Islet precursor cell (in vitro differentiated cells): ENCODE results near the gene PIKFYVE.

Experiments used
- DNase-seq: peaks from one replicate; pipeline ENCODE4 v3.0.0-alpha.2; 2018

The PIKFYVE gene

DNA sequence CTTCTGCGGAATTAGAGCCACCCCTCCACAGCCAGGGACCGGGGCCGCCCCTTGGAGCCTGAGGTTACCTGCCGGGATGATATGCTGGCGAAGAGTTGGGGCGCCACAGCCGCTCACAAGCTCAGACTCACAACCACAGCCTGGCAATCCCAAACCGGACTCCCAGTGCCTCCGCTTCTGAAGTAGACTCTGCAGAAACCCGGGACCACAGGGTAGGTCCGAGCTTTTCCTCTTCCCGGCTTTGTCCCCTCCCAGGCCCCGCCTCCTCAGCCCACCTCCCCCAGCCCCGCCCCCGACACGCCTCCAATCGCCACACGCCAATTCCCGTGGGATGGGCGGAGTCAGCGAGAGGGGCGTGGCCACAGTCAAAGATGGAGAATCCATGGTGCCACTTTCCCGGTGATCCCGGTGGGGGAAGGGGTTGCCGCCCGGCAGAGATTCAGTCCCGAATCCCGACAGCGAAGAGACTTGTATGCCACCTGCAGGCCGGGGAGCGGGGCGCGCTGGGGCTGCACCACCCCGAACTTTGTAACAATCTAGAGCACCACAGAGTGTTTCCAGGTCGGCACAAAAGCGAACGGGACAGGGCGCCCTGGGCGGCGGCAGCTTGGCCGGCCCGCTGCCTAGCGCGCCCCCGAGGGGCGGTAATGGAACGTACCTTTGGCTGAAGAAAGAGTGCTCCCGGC, 11.0 kb upstream of the PIKFYVE start, which contains the start of gene IDH1:
IDH1 (minus strand) TSS at position 201 of the 686 bp plus-strand sequence. CDS start 3,520 bp downstream, outside the sequence.
- peak; percentile 98 for DNase-seq

DNA sequence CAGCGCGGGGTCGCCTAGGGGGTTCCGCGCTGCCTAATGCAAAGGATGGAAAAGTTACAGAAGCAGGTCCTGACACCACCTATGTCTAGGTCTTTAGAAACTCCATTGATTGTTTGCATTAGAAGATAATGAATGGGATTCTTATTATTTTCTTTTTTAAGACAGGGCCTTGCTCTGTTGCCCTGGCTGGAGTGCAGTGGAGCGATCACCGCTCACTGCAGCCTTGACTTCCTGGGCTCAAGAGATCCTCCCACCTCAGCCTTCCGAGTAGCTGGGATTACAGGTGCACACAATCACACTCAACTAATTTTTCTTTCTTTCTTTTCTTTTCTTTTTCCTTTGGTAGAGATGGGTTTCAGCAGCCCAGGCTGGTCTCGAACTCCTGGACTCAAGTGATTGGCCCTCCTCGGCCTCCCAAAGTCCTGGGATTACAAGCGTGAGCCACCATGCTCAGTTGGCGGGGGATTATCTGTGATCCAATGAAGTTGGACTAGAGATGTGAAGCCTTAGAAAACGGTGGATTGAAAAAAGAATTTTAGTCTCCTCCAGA, 10.4 kb upstream of the PIKFYVE start:
- DNase-seq: no peak

DNA sequence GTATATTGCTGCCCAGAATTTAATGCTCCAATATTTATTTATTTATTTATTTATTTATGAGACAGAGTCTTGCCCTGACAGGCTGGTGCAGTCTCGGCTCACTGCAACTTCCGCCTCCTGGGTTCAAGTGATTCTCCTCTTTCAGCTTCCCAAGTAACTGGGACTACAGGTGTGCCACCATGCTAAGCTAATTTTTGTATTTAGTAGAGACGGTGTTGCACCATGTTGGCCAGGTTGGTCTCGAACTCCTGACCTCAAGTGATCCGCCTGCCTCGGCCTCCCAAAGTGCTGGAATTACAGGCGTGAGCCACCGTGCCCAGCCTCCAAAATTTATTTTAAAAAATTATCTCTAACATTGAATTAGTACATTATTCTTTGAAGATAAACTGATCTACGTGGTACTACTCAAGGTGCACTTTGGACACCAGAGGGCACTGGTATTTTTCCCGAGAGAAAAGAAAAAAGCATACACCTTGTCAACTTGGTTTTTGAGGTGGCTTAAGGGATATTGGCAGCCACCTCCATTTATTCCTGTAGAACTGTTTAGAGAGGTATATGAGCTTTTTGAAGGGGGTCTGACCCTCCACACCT, 9.8 kb upstream of the PIKFYVE start:
- DNase-seq: no peak

DNA sequence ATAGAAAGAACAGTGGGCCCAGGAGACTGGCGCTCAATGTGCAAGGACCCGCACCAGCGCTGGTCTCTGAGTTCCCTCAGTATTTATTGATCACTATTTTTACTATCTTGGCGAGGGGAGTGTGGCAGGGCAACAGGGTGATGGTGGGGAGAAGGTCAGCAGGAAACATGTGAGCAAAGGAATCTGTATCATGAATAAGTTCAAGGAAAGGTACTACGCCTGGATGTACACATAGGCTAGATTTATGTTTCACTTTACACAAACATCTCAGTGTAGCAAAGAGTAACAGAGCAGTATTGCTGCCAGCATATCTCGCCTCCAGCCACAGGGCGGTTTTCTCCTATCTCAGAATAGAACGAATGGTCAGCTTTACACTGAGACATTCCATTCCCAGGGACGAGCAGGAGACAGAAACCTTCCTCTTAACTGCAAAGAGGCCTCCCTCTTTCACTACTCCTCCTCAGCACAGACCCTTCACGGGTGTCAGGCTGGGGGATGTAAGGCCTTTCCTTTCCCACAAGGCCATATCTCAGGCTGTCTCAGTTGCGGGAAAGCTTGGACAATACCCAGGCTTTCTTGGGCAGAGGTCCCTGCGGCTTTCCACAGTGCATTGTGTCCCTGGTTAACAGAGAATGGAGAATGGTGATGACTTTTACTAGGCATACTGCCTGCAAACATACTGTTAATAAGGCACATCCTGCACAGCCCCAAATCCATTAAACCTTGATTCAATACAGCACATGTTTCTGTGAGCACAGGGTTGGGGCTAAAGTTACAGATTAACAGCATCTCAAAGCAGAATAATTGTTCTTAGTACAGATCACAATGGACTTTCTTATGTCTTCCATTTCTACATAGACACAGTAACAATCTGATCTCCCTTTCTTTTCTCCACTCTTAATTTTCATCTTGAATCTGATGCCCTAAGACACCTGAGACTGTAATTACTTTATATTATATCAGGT, 8.9 kb upstream of the PIKFYVE start:
- DNase-seq: peak; percentile 62

DNA sequence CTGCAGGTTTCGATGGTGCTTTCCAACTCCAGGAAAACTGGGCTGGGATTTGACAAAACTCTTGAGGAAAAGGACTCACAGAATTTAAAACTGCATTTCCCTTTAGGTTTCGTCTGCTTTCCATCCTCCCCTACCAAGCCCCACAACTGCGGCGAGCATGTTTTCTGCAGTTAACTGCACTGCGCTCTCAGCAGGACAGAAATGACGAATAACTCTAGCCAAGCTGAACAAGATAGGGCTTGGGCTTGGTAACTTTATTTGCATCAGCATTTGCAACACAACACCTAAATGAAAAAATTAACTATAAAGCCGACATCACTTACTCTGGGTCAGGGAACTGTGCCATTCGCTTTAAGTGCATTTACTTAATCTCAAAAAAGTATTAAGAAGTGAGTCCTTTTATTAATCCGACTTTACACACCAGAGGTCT, 669 bp upstream of the PIKFYVE start:
- DNase-seq: peak; percentile 55

DNA sequence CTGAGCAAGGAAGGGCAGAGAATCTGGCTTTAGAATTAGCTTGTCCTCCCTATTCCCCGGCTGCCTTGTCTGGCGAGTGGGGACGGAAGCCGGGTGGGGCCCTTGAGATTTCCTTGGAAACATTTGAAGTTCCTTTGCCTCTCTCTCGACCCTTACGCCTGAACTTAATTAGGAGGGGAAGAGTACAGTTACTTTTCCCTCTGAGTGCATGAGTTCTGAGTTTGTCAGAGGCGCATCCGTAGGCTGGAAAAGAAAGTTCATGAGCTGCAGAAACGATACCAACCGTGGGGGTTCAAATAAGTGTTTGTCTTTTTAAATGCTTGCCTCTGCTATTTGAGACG, 468 bp downstream of the PIKFYVE start:
- no peak for DNase-seq

DNA sequence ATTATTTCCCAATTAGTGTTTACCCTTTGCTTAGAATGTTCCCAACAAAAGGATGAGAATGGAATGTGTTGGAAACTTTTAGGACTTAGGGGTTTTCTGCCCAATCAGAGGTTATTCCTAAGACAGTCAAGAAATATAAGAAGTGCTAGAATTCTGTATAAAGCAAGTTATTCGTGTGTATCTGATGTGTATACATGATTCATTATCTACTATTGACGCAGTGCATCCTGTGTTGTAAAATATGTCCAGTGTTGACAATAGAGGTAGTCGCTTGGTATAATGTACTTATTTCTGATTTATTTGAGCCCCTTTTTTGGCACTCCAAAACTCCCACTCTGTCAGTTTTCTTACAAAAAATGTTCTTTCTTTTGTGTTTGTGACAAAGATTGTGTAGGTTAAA, 881 bp downstream of the PIKFYVE start:
- no peak for DNase-seq

DNA sequence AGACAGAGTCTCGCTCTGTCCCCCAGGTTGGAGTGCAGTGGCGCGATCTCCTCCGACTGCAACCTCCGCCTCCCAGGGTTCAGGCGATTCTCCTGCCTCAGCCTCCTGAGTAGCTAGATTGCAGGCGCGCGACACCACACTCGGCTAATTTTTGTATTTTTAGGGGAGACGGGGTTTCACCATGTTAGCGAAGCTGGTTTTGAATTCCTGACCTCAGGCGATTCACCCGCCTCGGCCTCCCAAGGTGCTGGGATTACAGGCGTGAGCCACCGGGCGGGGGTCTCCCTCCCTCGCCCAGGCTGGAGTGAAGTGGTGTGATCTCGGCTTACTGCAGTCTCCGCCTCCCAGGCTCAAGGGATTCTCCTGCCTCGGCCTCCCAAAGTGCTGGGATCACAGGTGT, 1.5 kb downstream of the PIKFYVE start:
- DNase-seq: peak; percentile 83

DNA sequence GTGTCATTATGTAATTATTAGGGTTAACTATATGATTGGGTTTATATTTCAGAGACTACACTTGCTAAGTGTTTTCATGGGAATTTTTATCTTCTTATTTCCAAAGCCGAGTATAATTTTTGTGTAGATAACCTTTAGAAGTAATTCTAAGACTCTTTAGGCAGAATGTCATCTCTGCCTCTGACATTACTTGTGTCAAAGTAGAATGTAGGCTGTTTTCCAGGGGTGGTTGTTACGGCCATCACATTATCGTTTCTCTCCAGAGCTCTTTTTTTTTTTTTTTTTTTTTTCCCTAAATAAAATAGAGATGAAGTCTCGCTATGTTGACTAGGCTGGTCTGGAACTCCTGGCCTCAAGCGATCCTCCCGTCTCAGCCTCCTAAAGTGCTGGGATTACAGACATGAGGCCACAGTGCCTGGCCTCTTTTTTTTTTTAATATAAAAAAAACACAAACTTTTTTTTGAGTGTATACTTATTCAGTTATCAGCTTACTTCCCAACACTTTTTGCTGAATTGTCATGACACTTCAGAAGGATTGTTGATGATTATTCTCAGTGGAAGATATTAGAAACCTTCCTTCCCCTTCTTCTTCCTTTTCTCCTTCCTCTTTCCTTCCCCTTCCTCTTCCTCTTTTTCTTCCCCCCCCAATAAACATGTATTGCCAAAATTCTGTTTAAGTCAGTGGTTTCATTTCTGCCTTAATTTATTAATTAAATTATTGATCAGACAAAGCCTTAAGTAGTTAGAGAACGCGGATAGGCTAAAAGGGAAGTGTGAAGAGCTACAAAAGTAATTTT, 2.3 kb downstream of the PIKFYVE start:
- no peak for DNase-seq

DNA sequence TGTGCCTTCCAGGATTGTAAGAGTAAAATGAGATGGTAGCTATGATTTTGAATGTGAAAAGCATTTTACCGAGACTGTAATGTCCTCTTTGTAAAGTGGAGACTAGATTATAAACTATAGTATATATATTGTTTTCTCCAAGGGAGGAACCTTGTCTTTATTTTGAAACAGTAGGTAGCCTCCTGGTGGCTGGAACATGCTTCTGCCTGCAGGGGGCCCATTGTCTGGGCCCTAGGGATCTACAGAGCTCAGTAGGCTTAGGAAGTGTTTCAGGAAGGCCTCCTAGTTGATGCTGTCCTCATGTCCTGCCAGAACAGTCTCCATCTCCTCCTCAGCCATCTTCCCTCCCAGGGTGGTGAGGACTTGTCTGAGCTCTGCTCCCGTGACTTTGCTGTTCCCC, 3.0 kb downstream of the PIKFYVE start:
- DNase-seq: no peak

DNA sequence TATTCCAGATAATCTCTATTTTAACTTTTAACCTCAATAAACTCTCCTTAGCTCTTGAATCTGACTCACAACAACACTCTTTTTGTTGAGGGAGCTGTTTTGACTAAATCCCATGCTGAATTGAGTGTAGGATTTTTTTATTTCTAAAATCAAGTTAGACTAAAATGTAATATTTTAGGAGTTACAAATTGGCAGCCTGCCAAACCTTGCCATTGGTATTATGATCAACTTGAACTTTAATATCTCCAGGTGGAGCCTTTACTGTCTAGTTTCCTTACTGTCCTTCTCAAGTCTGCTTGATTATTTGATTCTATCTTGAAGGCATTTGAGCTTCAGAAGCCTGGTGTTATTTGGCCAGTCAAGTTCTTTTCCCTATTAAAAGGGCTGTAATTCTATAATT, 8.7 kb downstream of the PIKFYVE start:
- DNase-seq: no peak

DNA sequence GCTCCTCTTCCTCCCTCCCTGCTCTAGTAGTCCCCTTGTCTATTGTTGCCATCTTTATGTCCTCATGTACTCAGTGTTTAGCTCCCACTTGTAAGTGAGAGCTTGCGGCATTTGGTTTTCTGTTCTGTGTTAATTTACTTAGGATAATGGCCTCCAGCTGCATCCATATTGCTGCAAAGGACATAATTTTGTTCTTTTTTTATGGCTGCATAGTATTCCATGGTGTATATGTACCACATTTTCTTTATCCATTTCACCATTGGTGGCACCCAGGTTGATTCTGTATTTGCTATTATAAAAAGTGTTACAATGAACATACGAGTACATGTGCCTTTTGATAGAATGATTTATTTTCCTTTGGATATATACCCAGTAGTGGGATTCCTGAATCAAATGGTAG, 12.5 kb downstream of the PIKFYVE start:
- no peak for DNase-seq

DNA sequence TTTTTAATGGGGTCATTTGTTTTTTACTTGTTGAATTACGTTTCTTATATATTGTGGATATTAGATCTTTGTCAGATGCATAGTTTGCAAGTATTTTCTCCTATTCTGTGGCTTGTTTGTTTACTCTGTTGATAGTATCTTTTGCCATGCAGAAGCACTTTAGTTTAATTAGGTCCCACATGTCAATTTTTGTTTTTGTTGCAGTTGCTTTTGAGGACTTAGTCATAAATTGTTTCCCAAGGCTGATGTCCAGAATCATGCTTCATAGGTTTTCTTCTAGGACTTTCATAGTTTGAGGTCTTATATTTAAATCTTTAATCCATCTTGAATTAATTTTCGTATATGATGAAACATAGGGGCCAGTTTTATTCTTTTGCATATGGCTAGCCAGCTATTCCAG, 13.2 kb downstream of the PIKFYVE start:
- no peak for DNase-seq

DNA sequence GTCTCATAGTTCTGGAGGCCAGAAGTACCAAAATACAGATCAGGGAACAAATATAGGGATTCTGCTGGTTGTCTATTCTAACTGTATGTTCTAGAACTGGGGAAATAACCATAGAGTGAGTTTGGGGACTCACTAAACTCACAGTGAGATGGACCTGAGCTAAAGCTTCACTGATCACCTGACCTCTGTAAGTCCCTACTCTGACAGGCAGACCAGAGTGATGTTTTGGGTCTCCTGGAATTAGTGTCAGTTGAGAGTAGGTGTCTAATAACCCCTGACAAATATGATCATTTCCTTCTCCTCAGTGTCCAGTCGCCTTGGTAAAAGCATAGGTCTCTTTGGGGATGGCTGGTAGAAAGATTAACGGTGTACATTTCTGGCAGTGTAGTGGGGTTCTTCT, 14.2 kb downstream of the PIKFYVE start:
- no peak for DNase-seq

DNA sequence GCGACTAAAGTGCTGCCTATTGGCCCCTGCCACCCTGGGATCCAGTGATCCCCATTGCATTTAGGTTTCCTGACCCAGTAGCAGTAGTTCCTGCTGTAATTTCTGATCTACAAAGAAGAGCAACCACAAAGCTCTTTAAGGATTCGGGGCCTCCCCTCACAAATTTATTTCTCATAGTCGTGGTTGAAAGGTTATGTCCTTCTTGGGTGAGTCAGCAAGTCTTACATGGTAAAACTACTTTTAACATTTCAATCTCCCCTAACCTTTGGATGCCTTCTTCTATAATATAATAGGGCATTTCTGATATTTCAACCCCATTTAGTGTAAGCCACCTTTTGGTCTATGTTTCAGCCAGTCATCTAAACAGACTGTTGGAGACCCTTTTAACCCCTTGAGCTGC, 14.9 kb downstream of the PIKFYVE start:
- no peak for DNase-seq

DNA sequence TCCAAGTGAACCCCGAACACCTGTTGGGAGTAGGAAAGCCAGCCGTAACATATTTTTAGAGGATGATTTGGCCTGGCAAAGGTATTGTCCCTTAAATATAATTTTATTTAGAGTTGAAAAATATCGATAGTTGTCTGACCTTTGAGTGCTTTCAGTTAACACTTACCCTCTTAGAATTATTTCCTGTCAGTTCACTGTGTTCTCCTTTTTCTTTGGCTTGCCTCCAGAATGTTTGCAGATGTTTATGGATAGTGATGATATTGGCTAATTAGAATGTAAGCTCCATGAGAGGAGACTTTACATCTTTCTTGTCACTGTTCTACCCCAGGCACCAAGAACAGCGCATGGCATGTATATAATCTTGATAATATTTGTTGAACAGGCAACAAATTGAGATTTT, 19.8 kb downstream of the PIKFYVE start:
- DNase-seq: no peak

DNA sequence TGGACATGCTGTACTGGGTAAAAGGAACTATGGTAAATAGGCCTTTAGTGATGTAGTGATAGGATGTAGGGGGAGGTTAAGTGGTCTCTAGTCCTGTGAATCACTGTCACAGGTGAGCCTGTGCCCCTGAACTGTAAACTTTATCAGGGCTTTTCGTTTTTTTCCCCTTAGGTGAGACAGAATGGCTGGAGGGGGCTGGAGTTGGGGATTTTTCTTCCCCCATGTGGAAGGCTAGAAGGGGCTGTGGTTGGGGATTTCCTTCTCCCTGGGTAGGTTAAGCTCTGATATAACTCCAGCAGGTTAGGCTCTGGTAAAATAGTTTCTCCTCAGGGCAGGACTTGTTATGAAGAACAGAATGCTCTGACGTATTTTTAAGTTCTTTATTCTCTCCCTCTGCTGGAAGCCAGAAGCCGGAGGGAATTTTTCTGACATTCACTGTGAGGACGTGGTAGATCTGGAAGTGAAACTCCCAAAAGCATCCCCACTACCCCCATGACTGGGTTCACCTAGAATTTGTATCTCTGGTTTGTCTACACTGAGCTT, 28.5 kb downstream of the PIKFYVE start:
- no peak for DNase-seq

DNA sequence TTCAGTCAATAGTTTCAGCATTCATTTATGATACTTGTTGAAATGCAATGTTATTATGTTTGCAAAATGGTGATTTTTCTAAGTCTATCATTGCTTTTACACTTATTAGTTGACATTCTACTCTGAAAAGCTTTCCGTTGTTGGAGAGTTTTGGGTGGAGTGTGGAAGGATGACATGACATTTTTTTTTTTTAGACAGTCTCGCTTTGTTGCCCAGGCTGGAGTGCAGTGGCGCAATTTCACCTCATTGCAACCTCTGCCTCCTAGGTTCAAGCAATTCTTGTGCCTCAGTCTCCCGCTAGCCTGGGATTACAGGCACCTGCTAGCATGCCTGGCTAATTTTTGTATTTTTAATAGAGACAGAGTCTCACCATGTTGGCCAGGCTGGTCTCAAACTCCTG, 29.8 kb downstream of the PIKFYVE start:
- DNase-seq: no peak

DNA sequence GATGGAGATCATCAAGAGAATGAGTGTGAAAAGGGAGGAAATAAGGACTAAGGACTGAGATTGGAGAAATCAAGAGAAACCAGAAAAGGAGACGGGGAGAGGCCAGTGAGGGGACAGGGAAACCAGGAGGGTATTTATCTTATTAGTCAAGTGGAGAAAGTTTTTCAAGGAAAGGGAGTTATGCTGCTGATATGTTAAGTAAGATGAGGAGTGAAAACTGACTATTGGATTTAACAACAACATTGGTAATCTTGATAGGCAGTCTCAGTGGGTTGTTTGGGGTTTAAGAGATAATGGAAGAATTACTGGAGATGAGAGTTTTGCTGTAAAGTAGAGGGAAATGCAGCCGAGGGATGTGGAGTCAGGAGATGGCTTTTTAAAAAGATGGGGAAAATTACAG, 30.6 kb downstream of the PIKFYVE start:
- no peak for DNase-seq

DNA sequence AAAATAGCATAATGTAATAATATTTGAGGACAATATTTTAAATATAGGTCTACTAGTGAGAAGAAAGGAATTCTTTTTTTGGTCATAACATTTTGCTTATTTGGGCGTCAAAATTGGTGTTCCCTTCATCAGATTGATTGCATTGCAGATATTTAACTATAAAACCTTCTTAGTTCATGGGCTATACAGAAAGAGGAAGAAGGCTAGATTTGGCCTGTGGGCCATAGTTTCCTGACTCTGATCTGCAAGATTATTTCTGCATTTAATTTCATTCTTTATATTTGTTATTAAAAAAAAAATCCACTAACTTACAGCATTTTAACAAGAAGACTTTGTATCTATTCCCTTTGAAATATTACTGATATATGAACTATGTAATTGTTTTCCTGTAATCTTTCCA, 31.9 kb downstream of the PIKFYVE start:
- DNase-seq: no peak

DNA sequence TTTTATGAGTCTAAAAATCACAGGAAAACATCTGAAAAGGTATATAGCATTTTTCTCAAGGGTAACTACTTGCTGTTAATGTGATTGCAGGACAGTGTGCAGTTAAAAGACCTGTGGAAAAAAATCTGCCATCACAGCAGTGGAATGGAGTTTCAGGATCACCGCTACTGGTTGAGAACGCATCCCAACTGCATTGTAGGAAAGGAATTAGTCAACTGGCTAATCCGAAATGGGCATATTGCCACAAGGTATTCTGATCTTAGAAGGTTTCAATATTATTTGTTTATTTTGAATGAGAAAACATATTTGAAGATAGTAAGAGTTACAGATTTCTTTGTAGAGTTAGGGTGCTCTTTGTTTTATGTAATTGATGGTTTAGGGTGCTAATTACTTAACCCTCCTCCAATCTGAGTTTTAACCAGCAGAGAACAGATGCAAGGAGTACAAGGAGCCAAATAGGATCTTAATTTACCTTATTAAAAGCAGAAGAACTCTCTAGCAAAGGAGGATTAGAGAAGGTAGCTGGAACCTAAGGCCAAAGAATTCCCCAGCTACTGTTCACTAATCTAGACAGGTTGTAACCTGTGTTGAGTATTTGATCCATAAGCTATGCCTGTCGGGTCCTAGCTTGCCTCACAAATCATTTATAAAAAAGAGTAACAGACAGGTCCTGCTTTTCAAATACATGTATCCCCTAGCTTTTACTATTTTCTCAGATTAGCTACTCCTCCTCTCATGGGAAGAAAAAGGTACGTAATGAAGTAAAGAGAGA, 35.0 kb downstream of the PIKFYVE start:
- no peak for DNase-seq

DNA sequence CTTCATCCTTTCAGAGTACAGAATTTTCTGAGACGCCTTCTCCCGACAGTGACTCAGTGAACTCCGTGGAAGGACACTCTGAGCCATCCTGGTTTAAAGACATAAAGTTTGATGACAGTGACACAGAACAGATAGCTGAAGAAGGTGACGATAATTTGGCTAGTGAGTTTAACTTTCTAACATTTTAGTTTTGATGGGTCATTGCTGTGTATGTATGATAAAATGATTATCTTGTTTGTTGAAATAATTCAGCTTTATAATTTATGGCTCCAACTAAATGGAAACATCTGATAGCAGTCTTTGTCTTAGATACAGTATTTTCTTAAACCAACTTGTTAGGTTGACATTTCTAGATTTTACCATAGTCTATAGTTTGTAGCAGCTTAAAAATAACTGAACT, 38.1 kb downstream of the PIKFYVE start:
- DNase-seq: no peak
